ENCODE data around the gene PPTC7. TPM values are rescaled to one million over a fixed set of nuclear protein-coding genes. Genes with fewer than 3 reads are reported as not detected.
A peak's percentile ranks its signal among the peaks of the same experiment; 100 is the strongest.

The PPTC7 gene
- total RNA-seq, 2 experiments from 2014 or later: 53.8 to 54.8 TPM

- H3K36me3 ChIP-seq (ENCODE audit: insufficient read depth, low read length): peaks cover 65% of the 10 kb centered on the region
- no peak for DNase-seq
- POLR2A ChIA-PET: interaction anchor here (0.6 to 1.3 kb wide), 2 partner anchors 67 to 382 kb away, joined by 3 read pairs; no protein-coding TSS in a partner anchor
- H3K27ac ChIP-seq (ENCODE audit: low read depth in 1 of 2, low read length in 2 of 2): no peak overlapping the region
- no peak overlapping the region for H3K27ac Mint-ChIP-seq
- no peak for TF ChIP-seq CTCF (IDR thresholded peaks at IDR 0.05)
- no peaks in the 10 kb centered on the region for H3K4me1 ChIP-seq (ENCODE audit: insufficient read depth, low read length)
- no peaks in the 10 kb centered on the region for H3K27me3 ChIP-seq (ENCODE audit: control insufficient read depth in 1 of 2, insufficient read depth in 2 of 2, low read length in 2 of 2)
- intact Hi-C loops (cut with DNase I, micrococcal nuclease): no loop called here
- H3K4me1 Mint-ChIP-seq (ENCODE audit: low read depth): peaks cover 5% of the 10 kb centered on the region
- peaks cover 80% of the 10 kb centered on the region for H3K36me3 Mint-ChIP-seq (ENCODE audit: low read depth)
- H3K4me3 Mint-ChIP-seq: no peak overlapping the region
- H3K9me3 ChIP-seq (ENCODE audit: control insufficient read depth in 1 of 2, insufficient read depth in 1 of 2, low read length in 2 of 2): no peaks in the 10 kb centered on the region
- no peak for ATAC-seq (ENCODE audit: poor library complexity)
- H3K4me3 ChIP-seq (ENCODE audit: low read length): no peak overlapping the region
- H3K9me3 Mint-ChIP-seq: no peaks in the 10 kb centered on the region
- no peaks in the 10 kb centered on the region for H3K27me3 Mint-ChIP-seq
- CTCF ChIA-PET: interaction anchor here (0.6 to 2.3 kb wide), 5 partner anchors 11 to 84 kb away, joined by 3 to 10 read pairs (median 4); partner anchors contain the start of genes ARPC3 and FAM216A
Observed at GRCh38 chr12:110533607-110534006, 49.5 kb downstream of the PPTC7 start.

DNA sequence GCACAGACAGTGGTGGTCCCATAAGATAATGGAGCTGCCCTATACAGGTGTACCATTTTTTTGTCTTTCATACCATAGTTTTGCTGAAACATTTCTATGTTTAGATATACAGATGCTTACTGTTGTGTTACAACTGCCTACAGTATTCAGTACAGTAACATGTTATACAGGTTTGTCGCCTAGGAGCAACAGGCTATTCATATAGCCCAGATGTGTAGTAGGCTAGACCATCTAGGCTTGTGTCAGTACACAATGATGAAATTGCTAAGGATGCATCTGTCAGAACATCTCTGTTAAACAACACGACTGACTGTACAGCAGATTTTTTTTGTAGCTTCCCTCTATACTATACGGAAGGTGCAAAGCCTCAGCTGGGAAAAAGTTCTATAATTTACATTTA is 50.5 kb downstream of the PPTC7 start:
- Mint-ChIP-seq H3K27ac (no peak overlapping the region), H3K27me3 (no peaks in the 10 kb centered on the region)
- POLR2A ChIA-PET: interaction anchor here (1.3 kb wide), 1 partner anchor 68 kb away, joined by 3 read pairs; no protein-coding TSS in a partner anchor

DNA sequence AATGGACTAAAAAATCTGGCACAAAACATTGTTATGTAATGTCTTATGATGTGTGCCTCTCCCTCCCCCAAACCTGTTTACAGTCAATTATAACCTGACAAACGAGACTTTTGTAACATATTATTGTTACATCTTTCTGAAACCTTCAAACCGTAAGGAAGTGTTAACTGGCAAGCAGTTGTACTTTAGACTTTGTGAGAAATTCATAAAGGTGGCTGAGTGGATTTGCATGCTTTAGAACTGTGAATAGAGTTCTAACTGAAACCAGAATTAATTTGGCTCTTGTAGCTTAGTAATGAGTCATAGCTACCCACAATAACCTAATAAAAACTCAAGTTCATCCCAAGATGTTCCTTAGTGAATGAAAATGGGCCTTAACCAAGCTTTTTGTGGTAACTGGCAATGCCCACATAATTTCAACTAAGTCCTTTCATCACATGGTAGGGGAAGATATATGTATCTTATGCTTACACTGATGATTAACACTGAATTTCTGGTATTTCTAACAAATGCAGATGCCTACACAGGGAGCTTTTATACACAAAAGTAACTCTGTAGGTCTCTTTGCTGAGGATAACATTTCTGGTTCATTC is 51.3 kb downstream of the PPTC7 start:
- no peak overlapping the region for H3K4me3 Mint-ChIP-seq
- no peaks in the 10 kb centered on the region for H3K27me3 Mint-ChIP-seq
- intact Hi-C loops (cut with DNase I, micrococcal nuclease): no loop called here
- H3K9me3 ChIP-seq (ENCODE audit: control insufficient read depth in 1 of 2, insufficient read depth in 1 of 2, low read length in 2 of 2): no peaks in the 10 kb centered on the region
- H3K27me3 ChIP-seq (ENCODE audit: control insufficient read depth in 1 of 2, insufficient read depth in 2 of 2, low read length in 2 of 2): no peaks in the 10 kb centered on the region
- H3K9me3 Mint-ChIP-seq: no peaks in the 10 kb centered on the region
- peaks cover 49% of the 10 kb centered on the region for H3K36me3 ChIP-seq (ENCODE audit: insufficient read depth, low read length)
- DNase-seq (no peak), ATAC-seq (ENCODE audit: poor library complexity) (peak; percentile 26)
- ChIA-PET CTCF (interaction anchor here (1.1 to 1.3 kb wide), 2 partner anchors 70 to 82 kb away, joined by 4 to 5 read pairs; partner anchors contain the start of gene ARPC3), POLR2A (interaction anchor here (0.6 kb wide), 1 partner anchor 1209 kb away, joined by 4 read pairs; no protein-coding TSS in a partner anchor)
- H3K27ac Mint-ChIP-seq: peak overlapping the region; percentile 56
- H3K27ac ChIP-seq (ENCODE audit: low read depth in 1 of 2, low read length in 2 of 2): no peak overlapping the region
- peaks cover 62% of the 10 kb centered on the region for H3K36me3 Mint-ChIP-seq (ENCODE audit: low read depth)
- no peaks in the 10 kb centered on the region for H3K4me1 ChIP-seq (ENCODE audit: insufficient read depth, low read length)
- H3K4me1 Mint-ChIP-seq (ENCODE audit: low read depth): peaks cover 5% of the 10 kb centered on the region
- H3K4me3 ChIP-seq (ENCODE audit: low read length): no peak overlapping the region
- no peak for TF ChIP-seq CTCF (IDR thresholded peaks at IDR 0.05)

More for the DNA sequence above, 50.5 kb downstream of the PPTC7 start:
- Histone ChIP-seq H3K4me1 (ENCODE audit: insufficient read depth, low read length) (no peaks in the 10 kb centered on the region), H3K4me3 (ENCODE audit: low read length) (no peak overlapping the region), H3K36me3 (ENCODE audit: insufficient read depth, low read length) (peaks cover 56% of the 10 kb centered on the region), H3K27me3 (ENCODE audit: control insufficient read depth in 1 of 2, insufficient read depth in 2 of 2, low read length in 2 of 2) (no peaks in the 10 kb centered on the region), H3K27ac (ENCODE audit: low read depth in 1 of 2, low read length in 2 of 2) (no peak overlapping the region), H3K9me3 (ENCODE audit: control insufficient read depth in 1 of 2, insufficient read depth in 1 of 2, low read length in 2 of 2) (no peaks in the 10 kb centered on the region)
- Mint-ChIP-seq H3K36me3 (ENCODE audit: low read depth) (peaks cover 71% of the 10 kb centered on the region), H3K4me3 (no peak overlapping the region), H3K9me3 (no peaks in the 10 kb centered on the region), H3K4me1 (ENCODE audit: low read depth) (peaks cover 5% of the 10 kb centered on the region)
- intact Hi-C loops (cut with DNase I, micrococcal nuclease): no loop called here
- TF ChIP-seq CTCF (IDR thresholded peaks at IDR 0.05): no peak
- DNase-seq (no peak), ATAC-seq (ENCODE audit: poor library complexity) (no peak)
- CTCF ChIA-PET: interaction anchor here (1.1 to 2.3 kb wide), 5 partner anchors 10 to 83 kb away, joined by 3 to 10 read pairs (median 4); partner anchors contain the start of genes ARPC3 and FAM216A

Data from CD4-positive, alpha-beta T cell (primary cell).